Neural cell (in vitro differentiated cells): ENCODE data around the gene GLIS2. TPM values are rescaled to one million over a fixed set of nuclear protein-coding genes. Genes with fewer than 3 reads are reported as not detected.

Experiments
- H2AFZ ChIP-seq: fragments of 200-600, 300-800 bp; sonication (generic), shearing (Covaris generic); 2 replicates; pipeline ENCODE4 v1.6.0; 2014; ENCODE audit warnings: low read depth, mild to moderate bottlenecking, antibody characterized with exemption, low read length, moderate library complexity
- H3F3A ChIP-seq: fragments of 200-600 bp; shearing (Covaris generic); 2 replicates; pipeline ENCODE4 v1.6.1; 2016; ENCODE audit warnings: mild to moderate bottlenecking, moderate library complexity, mixed read lengths, antibody characterized with exemption, low read length; ENCODE audit not compliant: insufficient read depth, poor library complexity, severe bottlenecking
- H3K27ac ChIP-seq: fragments of 200-600, 300-800 bp; sonication (generic), shearing (Covaris generic); 2 replicates; pipeline ENCODE4 v1.5.1; 2014; ENCODE audit warnings: mild to moderate bottlenecking, low read length, moderate library complexity
- H3K27me3 ChIP-seq: fragments of 300-800, 200-600 bp; sonication (generic), shearing (Covaris generic); 2 replicates; pipeline ENCODE4 v1.6.0; 2014; ENCODE audit warnings: mild to moderate bottlenecking, low read depth, low read length, moderate library complexity; ENCODE audit not compliant: insufficient read depth
- H3K36me3 ChIP-seq: fragments of 300-800, 200-600 bp; sonication (generic), shearing (Covaris generic); 2 replicates; pipeline ENCODE4 v1.5.1; 2014; ENCODE audit warnings: mild to moderate bottlenecking, antibody characterized with exemption, low read length, moderate library complexity; ENCODE audit not compliant: insufficient read depth
- H3K4me2 ChIP-seq: fragments of 300-800, 200-600 bp; sonication (generic), shearing (Covaris generic); 2 replicates; pipeline ENCODE4 v1.6.0; 2014; ENCODE audit warnings: mild to moderate bottlenecking, low read length
- H3K4me3 ChIP-seq: fragments of 300-800, 200-600 bp; sonication (generic), shearing (Covaris generic); 2 replicates; pipeline ENCODE4 v1.5.1; 2014; ENCODE audit warnings: mild to moderate bottlenecking, low read length, moderate library complexity
- H3K79me2 ChIP-seq: fragments of 200-600 bp; shearing (Covaris generic); replicated peaks from 2 replicates; pipeline ENCODE4 v1.6.0; 2014; ENCODE audit warnings: mild to moderate bottlenecking, low read length, moderate library complexity; ENCODE audit not compliant: insufficient read depth
- H3K9ac ChIP-seq: fragments of 300-800, 200-600 bp; sonication (generic), shearing (Covaris generic); 2 replicates; pipeline ENCODE4 v1.6.1; 2016; ENCODE audit warnings: mild to moderate bottlenecking, low read length, mixed read lengths
- H3K9me2 ChIP-seq: fragments of 200-600 bp; shearing (Covaris generic); 2 replicates; pipeline ENCODE4 v1.6.1; 2016; ENCODE audit warnings: mild to moderate bottlenecking, low read length, mixed read lengths; ENCODE audit not compliant: insufficient read depth
- H3K9me3 ChIP-seq: fragments of 200-600, 300-800 bp; sonication (generic), shearing (Covaris generic); 2 replicates; pipeline ENCODE4 v1.6.1; 2016; ENCODE audit warnings: mild to moderate bottlenecking, mixed run types, low read length, moderate library complexity, mixed read lengths
- H4K20me1 ChIP-seq: fragments of 200-600 bp; shearing (Covaris generic); 2 replicates; pipeline ENCODE4 v1.6.1; 2016; ENCODE audit warnings: mild to moderate bottlenecking, mixed run types; ENCODE audit not compliant: insufficient read depth
- CTCF ChIP-seq: fragments of 450-650 bp; IDR thresholded peaks from 2 replicates; pipeline ENCODE4 v1.5.1; 2014; ENCODE audit warnings: antibody characterized with exemption, mild to moderate bottlenecking, moderate library complexity; ENCODE audit not compliant: poor library complexity, severe bottlenecking
- EP300 ChIP-seq: fragments of 450-650 bp; conservative IDR thresholded peaks from 2 replicates; pipeline ENCODE4 v1.6.1; 2014; ENCODE audit warnings: antibody characterized with exemption, mild to moderate bottlenecking, moderate library complexity; ENCODE audit not compliant: poor library complexity, severe bottlenecking
- EZH2 ChIP-seq: fragments of 200-600, 300-800 bp; shearing (Covaris generic), sonication (generic); IDR thresholded peaks from 2 replicates; pipeline ENCODE4 v1.6.1; 2014; ENCODE audit warnings: antibody characterized with exemption, low read length, borderline replicate concordance, mild to moderate bottlenecking; ENCODE audit not compliant: insufficient read depth, poor library complexity, severe bottlenecking
- MXI1 ChIP-seq: fragments of 450-650 bp; conservative IDR thresholded peaks from 2 replicates; pipeline ENCODE4 v1.6.1; 2014; ENCODE audit warnings: antibody characterized with exemption, mild to moderate bottlenecking; ENCODE audit not compliant: poor library complexity, severe bottlenecking
- POLR2AphosphoS5 ChIP-seq: IDR thresholded peaks from 2 replicates; pipeline ENCODE4 v1.6.1; 2012
- RAD21 ChIP-seq: fragments of 450-650 bp; conservative IDR thresholded peaks from 2 replicates; pipeline ENCODE4 v1.6.1; 2014; ENCODE audit warnings: antibody characterized with exemption, mild to moderate bottlenecking, moderate library complexity
- REST ChIP-seq: IDR thresholded peaks from 2 replicates; pipeline ENCODE4 v1.6.1; 2012; ENCODE audit warnings: borderline replicate concordance
- SMC3 ChIP-seq: fragments of 450-650 bp; conservative IDR thresholded peaks from 2 replicates; pipeline ENCODE4 v1.6.1; 2014; ENCODE audit warnings: antibody characterized with exemption, mild to moderate bottlenecking, moderate library complexity; ENCODE audit not compliant: poor library complexity
- TAF1 ChIP-seq: IDR thresholded peaks from 2 replicates; pipeline ENCODE4 v1.6.1; 2012; ENCODE audit warnings: low read depth
- polyA plus RNA-seq: library from polyadenylated mRNA; depleted of rRNA; stranded (reverse); fragments of >200 nt; gene quantifications from 2 replicates; pipeline ENCODE4 v1.2.3, GENCODE V29; 2014

Gene GLIS2
- polyA plus RNA-seq, 1 donor from 2014 or later, result 2.6 TPM

- Histone ChIP-seq H3K9me3 (no peaks in the 10 kb centered on the region), H3K79me2 (no peaks in the 10 kb centered on the region), H4K20me1 (no peaks in the 10 kb centered on the region), H3K9me2 (no peaks in the 10 kb centered on the region), H3K36me3 (no peaks in the 10 kb centered on the region), H3K27ac (no peak overlapping the region), H3K9ac (no peak overlapping the region), H3K4me2 (no peak overlapping the region), H2AFZ (no peak overlapping the region), H3F3A (no peaks in the 10 kb centered on the region), H3K4me3 (no peak overlapping the region), H3K27me3 (peaks cover 11% of the 10 kb centered on the region)
- TF ChIP-seq CTCF, result no peak
- TF ChIP-seq EP300, result no peak
- no peak for TF ChIP-seq EZH2
- no peak for TF ChIP-seq RAD21
- TF ChIP-seq POLR2AphosphoS5, result no peak
- no peak for TF ChIP-seq MXI1
- TF ChIP-seq SMC3, result no peak
- TF ChIP-seq REST, result no peak
- TF ChIP-seq TAF1, result no peak
Observed at GRCh38 chr16:4373356-4373908, 57.6 kb downstream of the GLIS2 start.

- Histone ChIP-seq H4K20me1 (no peaks in the 10 kb centered on the region), H3K9me3 (no peaks in the 10 kb centered on the region), H3K9ac (no peak overlapping the region), H2AFZ (no peak overlapping the region), H3K4me2 (no peak overlapping the region), H3K27ac (no peak overlapping the region), H3K4me3 (no peak overlapping the region), H3K27me3 (peaks cover 11% of the 10 kb centered on the region), H3F3A (no peaks in the 10 kb centered on the region), H3K9me2 (no peaks in the 10 kb centered on the region), H3K36me3 (no peaks in the 10 kb centered on the region), H3K79me2 (no peaks in the 10 kb centered on the region)
- TF ChIP-seq EZH2, result no peak
- TF ChIP-seq TAF1, result no peak
- no peak for TF ChIP-seq MXI1
- no peak for TF ChIP-seq CTCF
- TF ChIP-seq SMC3, result no peak
- TF ChIP-seq POLR2AphosphoS5, result no peak
- no peak for TF ChIP-seq RAD21
- TF ChIP-seq REST, result no peak
- no peak for TF ChIP-seq EP300
Observed at GRCh38 chr16:4373909-4374742, 58.3 kb downstream of the GLIS2 start.
